Stimulated activated CD8-positive, alpha-beta memory T cell treated with anti-CD3 and anti-CD28 coated beads, Interleukin-15, amount 100 ng/mL, for 24 hours (primary cell): ENCODE data around the gene SDF4.
"Not testable (repeated sequence)": the region's sequence is repeated elsewhere in the genome, so short reads cannot be mapped to it uniquely, and the experiment has no call there.

Source experiments
- DNase-seq: peaks from one replicate; pipeline ENCODE4 v3.0.0-alpha.2; 2020; ENCODE audit warnings: low read depth

The SDF4 gene

DNA sequence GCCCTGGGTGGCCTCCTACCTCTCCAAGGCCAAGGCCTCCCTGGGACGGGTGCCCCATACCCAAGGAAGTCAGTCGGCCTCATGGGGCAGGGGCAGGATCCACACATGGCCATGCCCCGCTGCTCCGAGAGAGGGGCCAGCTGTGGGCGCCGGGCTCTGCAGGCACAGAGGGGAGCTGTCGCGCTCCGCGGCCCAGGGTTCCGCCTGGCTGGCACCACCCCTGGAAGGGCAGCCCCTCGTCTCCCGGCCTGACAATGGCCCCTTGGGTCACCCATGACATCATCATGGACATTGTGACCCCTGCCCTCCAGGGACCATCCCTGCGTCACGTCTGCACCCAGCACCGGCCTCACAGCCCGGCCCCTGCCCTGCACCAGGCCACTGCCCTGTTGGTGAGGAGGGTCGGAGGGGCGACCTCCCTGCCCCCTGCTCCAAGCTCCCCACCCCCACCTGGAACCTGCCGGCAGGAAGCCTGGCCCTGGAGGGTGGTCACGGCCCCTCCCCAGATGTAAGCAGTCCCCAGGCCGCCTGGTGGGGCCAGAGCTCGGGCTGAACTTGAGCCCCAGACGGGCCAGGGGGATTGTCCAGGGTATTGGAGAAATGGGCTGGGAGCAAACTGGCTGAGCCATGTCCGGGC lies 52.3 kb downstream of the SDF4 start:
- no peak for DNase-seq

DNA sequence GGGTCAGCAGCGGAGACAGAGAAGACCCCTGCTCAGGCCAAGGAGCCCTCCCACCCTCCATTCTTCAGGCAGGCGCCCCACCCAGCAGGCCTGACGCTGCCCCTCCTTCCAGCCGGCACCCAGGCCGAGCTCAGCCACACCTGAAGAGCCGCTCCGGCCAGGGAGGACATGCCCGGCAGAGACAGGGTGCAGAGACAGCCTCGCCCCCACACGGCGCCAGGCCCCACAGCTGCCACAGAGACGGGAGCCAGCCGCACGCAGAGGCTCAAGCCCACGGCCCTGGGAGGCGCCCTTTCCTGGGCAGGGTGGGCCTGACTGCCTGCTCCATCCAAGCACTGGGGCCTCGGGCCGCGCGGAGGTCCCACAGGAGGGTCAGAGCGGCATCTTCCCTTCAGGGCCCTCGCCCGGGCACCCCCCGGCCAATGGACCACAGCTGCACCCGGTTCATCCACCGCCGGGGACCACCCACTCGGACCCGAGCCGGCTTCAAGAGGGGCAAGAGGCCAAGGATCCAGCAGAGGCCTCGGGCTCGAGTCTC lies 52.9 kb downstream of the SDF4 start:
- DNase-seq = no peak

DNA sequence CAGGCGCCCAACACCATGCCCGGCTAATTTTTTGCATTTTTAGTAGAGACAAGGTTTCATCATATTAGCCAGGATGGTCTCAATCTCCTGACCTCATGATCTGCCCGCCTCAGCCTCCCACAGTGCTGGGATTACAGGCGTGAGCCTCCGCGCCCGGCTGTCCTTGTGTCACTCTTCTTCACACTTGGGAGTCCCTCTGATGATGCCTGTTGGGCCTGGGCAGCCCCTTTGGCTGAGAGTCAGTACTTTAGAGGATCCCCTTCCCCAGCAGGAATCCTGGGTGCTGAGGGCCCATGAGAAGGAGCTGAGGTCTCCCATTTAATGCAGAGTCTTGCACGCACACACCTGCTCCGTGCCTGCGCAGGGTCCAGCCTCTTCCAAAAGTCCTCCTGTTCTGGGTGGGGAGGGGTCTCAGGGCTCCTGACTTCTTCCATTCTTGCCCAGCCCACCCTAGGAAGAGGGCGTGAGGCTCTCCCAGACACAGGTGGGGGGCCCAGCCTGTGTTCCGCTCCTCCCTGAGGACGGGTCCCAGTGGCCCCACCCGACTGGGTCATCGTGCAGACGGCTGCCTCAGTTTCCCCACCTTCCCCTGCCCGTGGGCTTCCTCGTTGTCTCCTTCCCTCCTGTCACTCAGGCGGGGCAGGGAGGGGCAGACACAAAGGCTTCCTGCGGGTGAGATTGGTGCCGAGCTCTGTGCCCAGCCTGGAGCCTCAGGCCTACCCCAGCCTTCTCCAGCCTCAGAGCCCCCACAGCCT lies 54.2 kb downstream of the SDF4 start:
- no peak for DNase-seq

DNA sequence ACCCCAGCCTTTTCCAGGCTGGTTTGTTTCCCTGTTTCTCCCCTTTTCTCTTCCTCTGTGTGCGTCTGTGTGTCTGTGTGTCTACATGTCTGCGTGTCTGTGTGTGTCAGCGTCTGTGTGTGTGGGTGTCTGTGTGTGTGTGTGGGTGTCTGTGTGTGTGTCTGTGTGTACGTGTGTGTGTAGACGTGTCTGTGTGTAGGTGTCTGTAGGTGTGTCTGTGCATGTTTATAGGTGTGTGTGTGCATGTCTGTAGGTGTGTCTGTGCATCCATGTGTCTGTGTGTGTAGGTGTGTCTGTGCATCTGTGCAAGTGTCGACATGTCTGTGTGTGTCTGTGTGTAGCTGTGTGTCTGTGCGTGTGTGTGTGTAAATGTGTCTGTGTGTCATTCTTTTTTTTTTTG lies 54.9 kb downstream of the SDF4 start:
- no peak for DNase-seq

DNA sequence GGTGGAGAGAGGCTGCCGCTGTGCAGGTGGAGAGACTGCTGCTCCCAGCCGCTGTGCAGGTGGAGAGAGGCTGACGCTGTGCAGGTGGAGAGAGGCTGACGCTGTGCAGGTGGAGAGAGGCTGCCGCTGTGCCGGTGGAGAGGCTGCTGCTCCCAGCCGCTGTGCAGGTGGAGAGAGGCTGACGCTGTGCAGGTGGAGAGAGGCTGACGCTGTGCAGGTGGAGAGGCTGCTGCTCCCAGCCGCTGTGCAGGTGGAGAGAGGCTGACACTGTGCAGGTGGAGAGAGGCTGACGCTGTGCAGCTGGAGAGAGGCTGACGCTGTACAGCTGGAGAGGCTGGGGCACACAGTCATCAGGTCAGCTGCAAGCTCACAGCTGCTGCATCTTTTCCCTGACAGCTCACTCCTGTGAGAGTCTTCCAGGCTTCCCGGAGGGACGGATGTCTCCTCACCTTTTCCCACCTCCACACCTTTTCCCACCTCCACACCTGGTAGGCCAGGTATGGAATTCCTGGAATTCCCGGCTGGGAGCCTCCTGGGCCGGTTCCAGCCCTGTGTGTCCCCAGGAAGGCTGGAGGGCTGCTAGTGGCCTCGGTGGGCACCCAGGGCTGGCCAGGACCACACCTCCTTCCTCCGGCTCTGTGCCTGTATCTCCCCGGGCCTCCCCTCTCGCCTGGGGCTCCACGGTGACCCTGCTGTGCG lies 55.6 kb downstream of the SDF4 start:
- not testable (repeated sequence) for DNase-seq

DNA sequence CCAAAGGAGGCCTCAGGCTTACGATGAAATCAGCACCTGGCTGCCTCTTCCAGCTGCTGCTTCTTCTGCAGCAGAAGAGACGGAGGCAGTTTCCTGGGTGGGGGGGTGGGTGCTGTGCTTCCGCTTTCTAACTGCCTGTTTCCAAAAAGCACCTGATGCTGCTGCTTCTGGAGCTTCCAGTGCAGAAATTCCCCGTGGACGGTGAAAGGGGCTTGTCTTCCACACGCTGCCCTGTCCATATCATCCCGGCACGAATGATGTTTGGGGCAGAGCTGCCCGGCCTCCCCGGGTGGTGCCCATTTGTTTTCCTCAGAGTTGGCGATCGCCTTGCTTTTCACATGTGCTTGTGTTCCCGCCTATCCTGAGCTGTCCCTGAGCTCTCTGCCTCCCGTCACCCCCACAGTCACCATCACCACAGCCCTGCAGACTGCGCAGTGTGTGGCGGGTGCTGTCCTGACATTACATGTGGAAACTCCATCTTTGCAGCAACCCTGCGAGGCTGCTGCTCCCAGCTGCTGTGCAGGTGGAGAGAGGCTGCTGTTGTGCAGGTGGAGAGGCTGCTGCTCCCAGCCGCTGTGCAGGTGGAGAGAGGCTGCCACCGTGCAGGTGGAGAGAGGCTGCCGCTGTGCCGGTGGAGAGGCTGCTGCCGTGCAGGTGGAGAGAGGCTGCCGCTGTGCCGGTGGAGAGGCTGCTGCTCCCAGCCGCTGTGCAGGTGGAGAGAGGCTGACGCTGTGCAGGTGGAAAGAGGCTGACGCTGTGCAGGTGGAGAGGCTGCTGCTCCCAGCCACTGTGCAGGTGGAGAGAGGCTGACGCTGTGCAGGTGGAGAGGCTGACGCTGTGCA lies 56.4 kb downstream of the SDF4 start:
- no peak for DNase-seq

DNA sequence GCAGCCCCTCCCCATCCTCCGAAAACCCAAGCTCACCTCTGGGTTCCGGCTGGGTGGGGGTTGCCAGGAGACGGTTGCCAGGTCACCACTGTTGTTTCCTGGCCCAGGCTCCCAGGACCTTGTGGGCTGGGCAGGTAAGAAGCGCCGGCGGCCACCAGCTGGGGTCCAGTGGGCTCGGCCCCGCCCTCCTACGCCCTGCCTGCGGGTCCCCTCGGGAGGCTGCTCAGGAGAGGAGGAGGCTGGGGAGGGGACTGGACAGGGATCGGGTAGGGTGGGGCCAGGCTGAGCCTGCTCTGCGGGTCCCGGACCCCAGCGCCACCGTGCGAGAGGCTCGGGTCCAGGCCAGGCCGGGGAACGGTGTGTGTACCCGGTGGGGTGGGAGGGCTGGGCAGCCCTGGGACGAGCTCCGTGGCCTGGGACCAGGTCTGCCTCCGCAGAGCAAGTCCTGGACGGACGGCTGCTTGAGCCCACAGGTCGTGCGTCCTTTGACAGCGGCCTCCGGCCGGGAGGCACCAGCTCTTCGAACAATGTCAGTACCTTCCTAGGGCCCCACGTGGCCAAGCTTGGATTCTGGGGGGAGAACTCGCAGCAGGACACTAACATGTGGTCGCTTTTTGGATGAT lies 57.9 kb downstream of the SDF4 start, which contains the start of gene TTLL10:
TSS of gene TTLL10 (plus strand) at position 88 of the 623 bp plus-strand sequence. CDS start 5,336 bp downstream, outside the sequence.
- DNase-seq = no peak

DNA sequence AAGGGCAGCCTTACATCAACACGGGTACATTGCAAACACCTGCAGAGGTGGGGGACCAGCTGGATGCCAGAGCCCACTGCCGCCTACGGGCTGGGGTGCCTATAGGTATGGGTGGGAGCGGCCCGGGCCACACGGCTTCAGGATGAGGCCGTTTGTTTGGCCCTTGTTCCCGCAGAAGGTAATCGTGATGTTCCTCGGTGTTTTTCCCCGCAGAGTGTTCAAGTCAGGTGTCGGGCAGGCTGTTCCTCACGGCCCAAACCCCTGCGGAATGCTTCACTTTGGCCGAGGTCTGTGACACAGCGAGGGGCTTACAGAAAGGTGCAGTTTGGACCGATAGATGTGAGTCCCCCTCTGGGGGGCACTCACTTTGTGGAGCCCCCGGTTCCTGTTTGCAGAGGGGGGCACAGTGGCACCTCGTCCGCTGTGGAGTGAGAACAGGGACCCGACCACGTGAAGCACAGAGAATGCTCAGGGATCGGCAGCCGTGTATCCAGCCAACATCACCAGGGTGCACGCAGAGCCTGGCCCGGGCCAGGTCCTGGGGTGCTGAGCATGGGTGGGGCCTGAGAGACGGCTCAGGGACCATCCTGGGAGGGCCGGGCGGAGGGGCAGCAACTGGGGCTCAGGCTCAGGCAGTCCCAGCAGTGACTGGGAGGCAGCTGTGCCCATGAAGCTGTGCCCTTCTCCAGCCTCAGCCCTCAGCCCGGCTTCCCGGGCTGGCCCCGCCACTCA lies 58.6 kb downstream of the SDF4 start:
- DNase-seq = no peak

DNA sequence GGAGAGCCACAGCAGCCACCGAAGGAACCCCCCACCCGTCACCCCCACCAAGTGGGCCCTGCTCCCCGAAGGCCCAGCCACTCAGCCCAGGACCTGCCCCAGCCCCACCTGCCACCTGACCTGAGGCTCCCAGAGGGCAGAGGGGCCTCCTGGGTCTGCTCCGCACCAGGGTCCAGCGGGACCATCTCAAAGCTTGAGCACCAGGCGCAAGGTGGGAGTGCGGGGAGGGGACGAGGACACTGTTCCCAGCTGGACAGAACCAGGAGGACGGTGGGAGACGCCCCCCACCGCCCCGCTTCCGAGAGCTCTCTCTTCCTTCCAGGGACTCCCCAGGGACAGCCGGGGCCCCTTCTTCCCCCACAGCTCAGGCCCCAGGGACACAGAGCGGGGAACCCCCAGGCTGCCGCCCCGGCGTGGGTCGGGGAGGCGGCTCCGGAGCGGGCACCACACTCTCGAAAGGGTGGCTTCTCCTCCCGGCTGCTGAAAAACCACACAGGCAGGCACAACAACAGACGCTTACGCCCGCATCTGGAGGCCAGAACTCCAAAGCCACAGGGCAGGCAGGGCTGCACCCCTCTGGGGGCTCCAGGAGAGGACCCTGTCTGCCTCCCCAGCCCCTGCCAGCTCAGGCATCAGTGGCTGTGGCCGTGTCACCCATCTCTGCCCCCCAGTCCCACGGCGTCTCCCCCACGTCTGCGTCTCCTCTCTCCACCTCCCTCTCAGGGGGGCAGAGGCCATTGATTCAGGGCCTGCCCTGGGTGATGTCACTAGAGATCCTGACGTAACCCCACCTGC lies 60.1 kb downstream of the SDF4 start:
- DNase-seq = no peak

DNA sequence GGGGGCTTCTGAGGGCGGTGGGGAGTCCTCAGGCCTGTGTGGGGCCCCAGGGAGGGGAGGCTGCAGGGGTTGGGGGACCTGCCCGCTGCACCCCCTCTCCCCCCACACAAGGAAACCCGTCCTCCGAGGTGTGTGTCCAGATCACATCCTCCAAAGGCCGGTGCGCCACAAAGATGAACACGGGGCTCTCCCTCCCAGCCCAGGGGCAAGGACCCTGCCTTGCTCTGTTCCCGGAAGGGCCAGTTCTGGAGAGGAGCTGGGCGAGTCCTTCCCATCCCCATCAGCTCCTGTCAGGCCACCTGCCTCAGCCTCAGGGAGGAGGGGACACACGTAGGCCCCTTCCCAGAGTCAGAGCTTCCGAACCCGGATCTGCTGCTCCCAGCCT lies 60.6 kb downstream of the SDF4 start:
- DNase-seq = no peak

DNA sequence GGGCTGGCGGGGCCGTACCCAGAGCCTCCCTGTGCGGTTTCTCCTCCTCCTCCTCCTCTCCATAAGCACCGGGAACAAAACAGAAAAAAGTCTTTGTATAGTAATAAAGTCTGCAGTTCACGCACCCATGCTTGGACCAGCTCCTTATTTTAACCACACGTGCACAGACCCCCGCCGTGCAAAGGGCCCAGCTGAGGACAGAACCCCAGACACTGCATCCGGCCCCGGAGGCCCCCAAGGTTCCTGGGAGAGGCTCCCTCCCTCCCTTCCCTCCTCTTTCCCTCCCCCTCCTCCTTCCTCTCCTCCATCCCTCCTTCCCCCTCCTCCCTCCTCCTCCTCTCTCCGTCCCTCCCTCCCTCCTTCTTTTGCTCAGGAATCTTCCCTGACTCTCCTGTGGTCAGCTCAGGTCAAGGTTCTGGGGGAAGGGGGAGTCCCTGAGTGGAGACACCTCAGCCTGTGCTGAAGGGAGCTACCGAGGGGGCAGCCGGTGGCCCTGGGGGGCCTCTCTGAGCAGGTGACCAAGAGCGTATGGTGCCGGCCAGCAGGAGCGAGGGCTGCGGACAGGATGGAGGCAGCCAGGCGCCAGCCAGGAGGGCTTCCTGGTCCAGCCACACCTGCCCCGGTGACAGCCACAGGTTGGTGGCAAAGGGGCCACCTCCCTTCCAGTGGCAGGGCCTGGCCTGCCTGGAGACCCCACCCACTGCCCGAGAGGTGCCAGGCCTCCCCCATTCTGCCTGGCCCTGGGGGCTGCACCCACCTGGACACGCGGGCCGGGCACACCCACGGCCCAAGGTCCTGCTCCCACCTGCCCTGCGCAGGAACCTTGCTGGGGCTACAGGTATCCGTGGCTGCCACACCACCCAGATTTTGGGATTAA lies 61.3 kb downstream of the SDF4 start:
- DNase-seq = no peak

DNA sequence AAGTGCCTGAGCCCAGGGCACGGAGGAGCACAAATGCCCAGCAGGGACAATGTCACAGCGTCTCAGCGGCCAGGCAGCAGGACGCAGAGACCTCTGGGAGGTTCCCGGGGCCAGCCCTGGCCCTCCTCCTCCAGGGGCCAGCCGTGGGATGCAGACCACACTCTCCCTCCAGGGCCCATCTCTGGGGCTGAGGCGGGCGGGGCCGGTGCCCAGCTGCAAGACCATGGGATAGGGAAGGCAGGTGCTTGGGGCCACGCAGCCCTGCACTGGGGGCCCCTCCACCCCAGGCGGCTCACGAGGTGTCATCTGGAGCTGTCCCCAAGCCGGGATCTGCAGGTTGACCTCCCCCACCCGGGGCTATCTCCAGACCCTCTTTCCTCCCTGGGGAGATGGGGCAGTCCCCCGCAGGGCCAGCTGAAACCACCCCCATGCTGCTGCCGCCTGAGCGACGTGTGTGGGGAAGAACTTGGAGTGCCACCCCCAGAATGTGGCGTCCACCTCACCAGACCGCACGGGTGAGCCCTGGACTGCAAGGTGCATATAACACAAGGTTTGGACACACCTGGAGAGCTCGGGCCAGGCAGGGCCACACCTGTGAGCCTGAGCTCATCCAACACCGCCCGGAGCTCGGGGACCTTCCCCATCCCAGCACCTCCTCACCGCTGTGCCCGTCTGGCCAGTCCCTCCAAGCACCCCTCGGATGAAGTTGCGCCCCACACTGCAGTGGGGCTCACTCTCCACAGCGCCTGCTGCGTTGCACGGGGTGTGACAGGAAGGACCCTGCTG lies 62.2 kb downstream of the SDF4 start:
- DNase-seq = no peak

DNA sequence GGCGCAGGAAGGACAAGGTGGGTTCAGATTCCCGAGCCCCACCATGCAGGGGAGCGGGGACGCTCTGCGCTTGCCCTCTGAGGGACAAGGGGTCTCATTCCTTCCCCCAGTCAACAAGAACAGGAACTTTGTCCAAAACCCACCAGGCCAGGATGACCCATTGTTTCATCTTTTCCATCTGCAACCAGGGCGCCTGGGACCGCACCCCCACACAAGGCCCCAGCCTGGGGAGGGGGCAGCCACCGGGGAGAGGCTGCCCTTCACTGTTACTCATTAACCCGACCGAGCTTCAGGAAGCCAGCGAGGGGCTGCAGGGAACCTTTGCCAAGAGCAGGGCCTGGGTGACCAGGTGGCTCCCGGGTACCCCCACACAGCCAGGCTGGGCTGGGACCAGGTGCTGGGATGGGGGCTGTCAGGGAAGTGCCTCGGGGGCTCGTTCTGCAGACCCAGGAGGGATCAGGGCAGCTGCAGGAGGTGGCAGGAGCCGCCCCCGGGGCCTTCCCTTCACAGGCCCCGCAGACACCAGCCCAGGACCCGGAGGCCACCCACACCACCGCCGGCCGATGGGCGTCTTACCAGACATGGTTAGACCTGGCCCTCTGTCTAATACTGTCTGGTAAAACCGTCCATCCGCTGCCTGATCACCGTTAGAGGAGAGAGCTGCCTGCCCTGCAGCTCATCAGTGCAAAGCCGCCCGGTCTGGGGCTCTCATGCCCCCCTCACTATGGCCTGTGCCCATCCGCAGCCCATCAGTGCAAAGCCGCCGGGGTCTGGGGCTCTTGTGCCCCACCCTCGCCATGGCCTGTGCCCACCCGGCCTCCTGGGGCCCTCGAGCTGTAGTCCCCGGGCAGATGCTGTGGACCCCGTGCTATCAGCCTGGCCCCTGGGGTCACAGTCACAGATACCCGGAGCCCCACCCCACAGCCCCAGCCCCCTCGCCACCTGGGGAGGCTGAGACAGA lies 63.1 kb downstream of the SDF4 start:
- DNase-seq = no peak

DNA sequence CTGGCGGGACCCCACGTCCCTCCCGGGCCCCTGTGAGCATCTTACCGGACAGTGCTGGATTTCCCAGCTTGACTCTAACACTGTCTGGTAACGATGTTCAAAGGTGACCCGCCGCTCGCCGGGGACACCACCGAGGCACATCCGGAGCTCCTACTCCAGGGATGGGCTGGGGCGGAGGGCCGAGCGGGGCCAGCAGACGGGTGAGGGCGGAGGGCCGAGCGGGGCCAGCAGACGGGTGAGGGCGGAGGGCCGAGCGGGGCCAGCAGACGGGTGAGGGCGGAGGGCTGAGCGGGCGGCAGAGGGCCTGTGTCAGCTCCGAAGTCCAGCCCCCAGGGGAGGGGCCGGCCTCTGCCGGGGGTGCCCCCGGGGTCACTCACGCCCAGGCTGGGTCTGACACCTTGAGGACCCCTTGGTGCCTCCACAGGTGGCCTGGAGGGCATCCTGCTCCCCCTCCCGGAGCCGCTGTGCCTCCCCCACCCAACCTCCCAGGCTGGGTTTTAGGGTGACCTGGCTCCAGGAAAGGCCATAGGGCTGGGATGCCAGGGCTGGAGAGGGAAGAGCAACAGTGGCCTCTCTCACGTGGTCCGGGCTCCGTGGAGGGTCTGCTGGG lies 63.9 kb downstream of the SDF4 start:
- DNase-seq = no peak

DNA sequence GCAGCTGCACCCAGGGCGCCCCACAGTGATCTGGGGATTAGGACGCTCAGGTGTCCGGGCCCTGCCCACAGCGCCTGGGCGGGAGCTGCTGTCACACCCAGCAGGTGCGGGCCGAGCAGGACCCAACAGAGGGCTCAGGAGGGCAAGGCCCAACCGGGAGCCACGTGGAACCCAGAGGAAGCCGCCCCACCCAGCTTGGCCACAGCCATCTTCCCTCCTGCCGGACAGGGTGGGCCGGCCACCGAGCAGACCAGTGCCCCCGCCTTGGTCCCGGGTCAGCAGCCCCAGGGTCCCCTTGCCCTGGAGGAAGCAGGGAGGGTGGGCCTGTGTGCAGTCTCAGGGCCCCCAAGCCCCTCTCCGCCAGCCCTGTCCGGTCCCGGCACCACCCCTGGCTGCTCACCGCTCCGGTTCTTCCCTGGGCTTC lies 64.4 kb downstream of the SDF4 start:
- DNase-seq = no peak
